ENCODE results near the gene NCR3LG1. TPM values are rescaled to one million over a fixed set of nuclear protein-coding genes. Genes with fewer than 3 reads are reported as not detected.

NCR3LG1 gene
- total RNA-seq, 1 experiment from 2014 or later = 1.4 TPM

- no peak overlapping the region for H4K5ac ChIP-seq (ENCODE audit: insufficient read length, low read depth, low read length)
- no peaks in the 10 kb centered on the region for H3K4me1 Mint-ChIP-seq
- no peak overlapping the region for H3T11ph ChIP-seq (ENCODE audit: low read length)
- no peak overlapping the region for H3K27ac ChIP-seq (ENCODE audit: insufficient read length, low read depth, low read length)
- no peak overlapping the region for H3K18ac ChIP-seq (ENCODE audit: insufficient read length, low read depth, low read length)
- no peaks in the 10 kb centered on the region for H3K23me2 ChIP-seq (ENCODE audit: insufficient read length, low read depth, low read length, poor library complexity, severe bottlenecking)
- no peak overlapping the region for H2BK15ac ChIP-seq (ENCODE audit: low read depth, low read length)
- no peaks in the 10 kb centered on the region for H3K4me1 ChIP-seq (ENCODE audit: insufficient read depth, low read length)
- H3K14ac ChIP-seq (ENCODE audit: insufficient read depth, low read length) = no peak overlapping the region
- H3K4me2 ChIP-seq (ENCODE audit: insufficient read depth, insufficient read length, low read length) = no peak overlapping the region
- no peak overlapping the region for H3K4me3 Mint-ChIP-seq
- H3K27me3 Mint-ChIP-seq (ENCODE audit: low read depth) = peaks cover 13% of the 10 kb centered on the region
- no peak overlapping the region for H2AFZ ChIP-seq (ENCODE audit: low read length)
- H3K9ac ChIP-seq (ENCODE audit: extremely low read depth, insufficient read length, low read length) = no peak overlapping the region
- H3K27me3 ChIP-seq (ENCODE audit: insufficient read depth, low read length) = no peaks in the 10 kb centered on the region
- DNase-seq = no peak
- H2BK12ac ChIP-seq (ENCODE audit: insufficient read length, low read depth, low read length) = no peak overlapping the region
- no peak overlapping the region for H4K91ac ChIP-seq (ENCODE audit: insufficient read length, low read depth, low read length)
- no peak overlapping the region for H2BK120ac ChIP-seq (ENCODE audit: low read depth, low read length, poor library complexity, severe bottlenecking)
- H3K79me2 ChIP-seq (ENCODE audit: insufficient read depth, low read length) = no peaks in the 10 kb centered on the region
- H2BK5ac ChIP-seq (ENCODE audit: insufficient read length, low read length) = no peak overlapping the region
- H3K9me3 ChIP-seq (ENCODE audit: control insufficient read depth, low read depth, low read length) = peaks cover 52% of the 10 kb centered on the region
- no peak overlapping the region for H3K23ac ChIP-seq (ENCODE audit: insufficient read length, low read depth, low read length)
- no CpG with 5 or more reads among the region's 3 CpGs for WGBS (ENCODE audit: extremely low coverage, insufficient read length, low lambda C conversion rate)
- no peaks in the 10 kb centered on the region for H4K20me1 ChIP-seq (ENCODE audit: control insufficient read depth, insufficient read depth, insufficient read length)
- H3K4ac ChIP-seq (ENCODE audit: low read depth, low read length) = no peak overlapping the region
- peaks cover 56 to 61% of the 10 kb centered on the region in 2 experiments for H3K9me3 Mint-ChIP-seq
- TF ChIP-seq CTCF (conservative IDR thresholded peaks at IDR 0.05) = no peak
- H2AK5ac ChIP-seq (ENCODE audit: insufficient read length, low read length) = no peak overlapping the region
- H3K79me1 ChIP-seq (ENCODE audit: insufficient read depth, low read depth, low read length, poor library complexity, severe bottlenecking) = no peaks in the 10 kb centered on the region
- peaks cover 42 to 51% (median 44%) of the 10 kb centered on the region in 3 experiments for H3K36me3 Mint-ChIP-seq (ENCODE audit: insufficient read depth in 1 of 3, low read depth in 3 of 3)
- no peak overlapping the region for H3K56ac ChIP-seq (ENCODE audit: insufficient read length, low read depth, low read length)
- H3K27ac Mint-ChIP-seq = no peak overlapping the region
- no peak overlapping the region for H4K8ac ChIP-seq (replicated peaks; ENCODE audit: insufficient read length, low read depth, low read length)
- no peak overlapping the region for H2BK20ac ChIP-seq (ENCODE audit: low read depth, low read length, poor library complexity, severe bottlenecking)
Measured at GRCh38 chr11:17371614-17372013, 20.0 kb downstream of the NCR3LG1 start.
